K562 (cell line): ENCODE results near the gene UBTD1. TPM values are rescaled to one million over a fixed set of nuclear protein-coding genes. Genes with fewer than 3 reads are reported as not detected.

Source experiments
- ARID3B ChIP-seq: fragments of 250-450 bp; sonication (Bioruptor Pico); IDR thresholded peaks from 2 replicates; pipeline ENCODE4 v1.4.0; 2020; ENCODE audit warnings: borderline replicate concordance
- CEBPG ChIP-seq, 3 experiments: fragments of 200-800 bp in 1 of 3; sonication (Bioruptor generic) in 1 of 3; sonication (generic) in 1 of 3; formaldehyde crosslinking in 1 of 3; IDR thresholded peaks in 2 of 3; conservative IDR thresholded peaks in 1 of 3; 2 replicates each; pipeline versions ENCODE4 v1.6.1 to v1.8.0; 2016 to 2022; ENCODE audit warnings: missing compliant biosample characterization in 2 of 3, missing genetic modification characterization in 2 of 3, mild to moderate bottlenecking in 1 of 3, missing genetic modification reagents in 1 of 3
- CTCFL ChIP-seq: IDR thresholded peaks from 2 replicates; pipeline ENCODE4 v1.6.1; 2011; ENCODE audit warnings: borderline replicate concordance, low read depth, mild to moderate bottlenecking, moderate library complexity, low read length; ENCODE audit not compliant: insufficient read depth, poor library complexity, severe bottlenecking
- ELF4 ChIP-seq: fragments of 450-650 bp; formaldehyde crosslinking; IDR thresholded peaks from 2 replicates; pipeline ENCODE4 v1.4.0; 2022; ENCODE audit warnings: missing genetic modification characterization
- MYNN ChIP-seq, 2 experiments: sonication (generic); formaldehyde crosslinking in 1 of 2; IDR thresholded peaks; 2 replicates each; pipeline versions ENCODE4 v1.5.0 to v1.6.1; 2016 to 2020; ENCODE audit warnings: antibody characterized with exemption in 1 of 2, missing genetic modification reagents in 1 of 2
- NRF1 ChIP-seq, 2 experiments: fragments of 450-650 bp; IDR thresholded peaks in 1 of 2; conservative IDR thresholded peaks in 1 of 2; 2 replicates each; pipeline ENCODE4 v1.6.1; 2014; ENCODE audit warnings: mild to moderate bottlenecking in 2 of 2
- TRIM28 ChIP-seq: fragments of 450-650 bp; IDR thresholded peaks from 2 replicates; pipeline ENCODE4 v1.6.1; 2017
- polyA plus RNA-seq, 8 experiments: library from polyadenylated mRNA; depleted of rRNA in 4 of 8; stranded (reverse) in 5 of 8; unstranded in 3 of 8; fragments of >200 nt; fragmentation: Nextera tagmentation in 2 of 8; fragmentation: Illumina TruSeq in 1 of 8; extraction: Ambion mirVana in 2 of 8; extraction: Trizol in 1 of 8; gene quantifications; 2 replicates each; pipeline versions ENCODE4 v1.2.1 to v1.2.3, GENCODE V29; 2011 to 2014; ENCODE audit warnings: inconsistent platforms in 1 of 8, missing spikeins in 1 of 8
- total RNA-seq, 7 experiments: library from RNA; depleted of rRNA in 6 of 7; stranded (reverse); fragments of >200 nt in 6 of 7; fragmentation: Illumina TruSeq in 2 of 7; extraction: Trizol in 2 of 7; gene quantifications; 2 replicates each; pipeline versions ENCODE4 v1.2.1 to v1.2.3, GENCODE V29; 2011 to 2021; ENCODE audit warnings: low replicate concordance in 1 of 7

The UBTD1 gene
- total and polyA plus RNA-seq, 9 of the 15 experiments (the other 6 are each of a cell fraction or from before 2014, with no cell fraction given), result 0.08 to 1.6 (median 0.81) TPM; not detected in 1

- TF ChIP-seq ARID3B (CRISPR knock-in tag), result no peak
- TF ChIP-seq ELF4 (CRISPR knock-in tag), result no peak
- TF ChIP-seq MYNN (IDR thresholded peaks at IDR 0.05), result no peak
- no peak for TF ChIP-seq MYNN (CRISPR knock-in tag; IDR thresholded peaks at IDR 0.05)
- TF ChIP-seq TRIM28, result no peak
- peak; percentile 68; the same call in 1 of the 2 replicates for TF ChIP-seq CEBPG (CRISPR knock-in tag; IDR thresholded peaks at IDR 0.05)
- TF ChIP-seq CEBPG (tag; conservative IDR thresholded peaks at IDR 0.05 in 1 of 2, IDR thresholded peaks at IDR 0.05 in 1 of 2), result peak; percentile 32 to 81; a peak in 3 of 4 replicates
- no peak for TF ChIP-seq NRF1 (conservative IDR thresholded peaks at IDR 0.05 in 1 of 2, IDR thresholded peaks at IDR 0.05 in 1 of 2)
- TF ChIP-seq CTCFL, result peak; percentile 23
Observed at GRCh38 chr10:97463363-97464132, 35.2 kb upstream of the UBTD1 start (continued).
